Spinal cord (tissue), 10 donors: ENCODE data around the gene BNIP5. TPM values are rescaled to one million over a fixed set of nuclear protein-coding genes. Genes with fewer than 3 reads are reported as not detected.

Source experiments
- DNase-seq, 6 donors: peaks; one replicate each; pipeline versions ENCODE4 v3.0.0 to v3.0.0-alpha.2; 2013 to 2015; ENCODE audit warnings: low spot score in 6 of 6, low read depth in 4 of 6
- H3K27ac ChIP-seq: one replicate; pipeline ENCODE4 v1.5.1; 2013; ENCODE audit warnings: low read depth, low read length, control low read depth
- H3K27me3 ChIP-seq: one replicate; pipeline ENCODE4 v1.6.1; 2013; ENCODE audit warnings: low read length; ENCODE audit not compliant: control insufficient read depth, insufficient read depth
- H3K36me3 ChIP-seq: one replicate; pipeline ENCODE4 v1.6.1; 2013; ENCODE audit warnings: low read length; ENCODE audit not compliant: control insufficient read depth, insufficient read depth
- H3K4me1 ChIP-seq: one replicate; pipeline ENCODE4 v1.6.1; 2013; ENCODE audit warnings: low read length; ENCODE audit not compliant: control insufficient read depth, insufficient read depth
- H3K4me3 ChIP-seq: one replicate; pipeline ENCODE4 v1.5.1; 2013; ENCODE audit warnings: low read depth, low read length, control low read depth
- H3K9me3 ChIP-seq: one replicate; pipeline ENCODE4 v1.6.1; 2013; ENCODE audit warnings: low read length; ENCODE audit not compliant: control insufficient read depth, insufficient read depth
- WGBS: methylation state at CpG from one replicate; pipeline ENCODE4 v1.1.5; 2013; ENCODE audit warnings: missing lambda C conversion rate; ENCODE audit not compliant: insufficient coverage; 5-methylcytosine and 5-hydroxymethylcytosine counted together
- polyA plus RNA-seq, 2 donors: library from polyadenylated mRNA; unstranded; fragments of 120-200 nt; gene quantifications; one replicate each; pipeline ENCODE4 v1.2.1, GENCODE V29; 2013; ENCODE audit not compliant: insufficient read length in 2 of 2
- total RNA-seq, 2 donors: library from RNA; depleted of rRNA in 1 of 2; stranded (reverse); fragments of 120-200 nt in 1 of 2; fragments of >200 nt in 1 of 2; gene quantifications; one replicate each; pipeline versions ENCODE4 v1.2.3 to v1.2.4, GENCODE V29; 2013 to 2014
- donor health status: healthy.

BNIP5 gene
- total and polyA plus RNA-seq, 4 donors = under 0.01 to 0.06 (median 0.05) TPM; not detected in 1

GRCh38 chr6:36277946-36278470 lies 58.7 kb downstream of the BNIP5 start:
- H3K4me3 ChIP-seq = no peak overlapping the region
- no peaks in the 10 kb centered on the region for H3K36me3 ChIP-seq
- H3K4me1 ChIP-seq = no peaks in the 10 kb centered on the region
- WGBS = 100% methylated on average over 1 of the region's 2 CpGs
- no peaks in the 10 kb centered on the region for H3K27me3 ChIP-seq
- H3K9me3 ChIP-seq = no peaks in the 10 kb centered on the region
- no peak overlapping the region for H3K27ac ChIP-seq
- DNase-seq = no peak

DNA sequence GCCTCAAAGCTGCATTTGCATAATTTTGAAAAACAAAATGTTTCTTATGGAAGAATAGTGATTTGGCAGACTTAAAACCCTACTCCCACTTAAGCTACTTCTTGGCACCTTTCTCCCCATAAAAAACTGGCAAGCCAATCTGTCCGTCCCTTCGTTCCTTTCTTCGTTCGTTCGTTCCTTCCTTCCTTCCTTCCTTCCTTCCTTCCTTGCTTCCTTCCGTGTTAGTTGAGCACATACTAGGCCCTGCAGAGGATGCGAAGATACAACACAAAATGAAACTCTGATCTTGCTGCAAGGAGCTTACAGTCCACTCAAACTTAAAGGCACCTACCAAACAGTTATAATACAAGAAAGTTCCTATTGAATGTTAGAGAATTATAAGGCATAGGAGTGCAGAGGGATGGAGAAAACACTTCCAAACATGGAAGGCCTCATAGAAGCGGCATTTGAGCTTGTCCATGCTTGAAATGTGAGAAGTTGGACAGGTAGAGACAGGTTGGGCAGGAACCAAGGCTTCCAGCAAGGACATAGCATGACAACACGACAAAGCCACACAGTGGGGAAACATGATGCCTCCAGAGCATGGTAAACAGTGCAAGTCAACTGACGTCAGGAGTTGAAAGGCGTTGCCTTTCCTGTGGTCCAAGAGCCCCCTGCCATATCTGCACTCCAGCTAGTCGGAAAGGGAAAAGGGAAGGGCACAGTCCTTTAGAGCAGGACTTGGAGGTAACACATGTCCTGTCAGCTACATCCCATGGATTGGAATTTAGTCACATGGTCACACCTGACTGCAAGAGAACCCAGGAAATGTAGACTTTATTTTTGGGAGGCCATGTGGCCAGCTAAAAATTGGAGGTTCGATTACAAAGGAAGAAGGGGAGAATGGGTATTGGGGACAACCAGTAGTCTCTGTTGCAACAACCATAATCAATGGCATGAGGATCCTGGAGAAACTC lies 59.8 kb downstream of the BNIP5 start:
- H3K4me3 ChIP-seq = no peak overlapping the region
- no peaks in the 10 kb centered on the region for H3K4me1 ChIP-seq
- H3K9me3 ChIP-seq = no peaks in the 10 kb centered on the region
- no peak overlapping the region for H3K27ac ChIP-seq
- 84% methylated on average over 11 of the region's 13 CpGs for WGBS
- no peaks in the 10 kb centered on the region for H3K36me3 ChIP-seq
- DNase-seq = no peak
- no peaks in the 10 kb centered on the region for H3K27me3 ChIP-seq

- Histone ChIP-seq H3K4me1 (no peaks in the 10 kb centered on the region), H3K4me3 (no peak overlapping the region), H3K36me3 (no peaks in the 10 kb centered on the region), H3K27me3 (no peaks in the 10 kb centered on the region), H3K9me3 (no peaks in the 10 kb centered on the region), H3K27ac (no peak overlapping the region)
- DNase-seq = no peak
- WGBS = 49% methylated on average over 5 of the region's 15 CpGs
Observed at GRCh38 chr6:36273802-36274514, 62.7 kb downstream of the BNIP5 start.

- WGBS = no CpG with 5 or more reads among the region's 5 CpGs
- DNase-seq = no peak
- no peaks in the 10 kb centered on the region for H3K36me3 ChIP-seq
- no peaks in the 10 kb centered on the region for H3K27me3 ChIP-seq
- no peaks in the 10 kb centered on the region for H3K9me3 ChIP-seq
- H3K4me3 ChIP-seq = no peak overlapping the region
- H3K27ac ChIP-seq = no peak overlapping the region
- H3K4me1 ChIP-seq = no peaks in the 10 kb centered on the region
Observed at GRCh38 chr6:36273067-36273466, 63.6 kb downstream of the BNIP5 start.

GRCh38 chr6:36272234-36272633 lies 64.5 kb downstream of the BNIP5 start:
- no peak for DNase-seq
- no peaks in the 10 kb centered on the region for H3K27me3 ChIP-seq
- H3K4me3 ChIP-seq = no peak overlapping the region
- H3K4me1 ChIP-seq = no peaks in the 10 kb centered on the region
- 76% methylated on average over 8 of the region's 8 CpGs for WGBS
- no peaks in the 10 kb centered on the region for H3K9me3 ChIP-seq
- no peaks in the 10 kb centered on the region for H3K36me3 ChIP-seq
- no peak overlapping the region for H3K27ac ChIP-seq

- Histone ChIP-seq H3K9me3 (no peaks in the 10 kb centered on the region), H3K4me1 (no peaks in the 10 kb centered on the region), H3K4me3 (no peak within 1 kb of the TSS), H3K27ac (no peak within 1 kb of the TSS), H3K36me3 (no peaks in the 10 kb centered on the region), H3K27me3 (no peaks in the 10 kb centered on the region)
- DNase-seq = no peak
- WGBS = 78% methylated on average over 24 of the region's 32 CpGs
Observed at GRCh38 chr6:36269834-36270705, 66.6 kb downstream of the BNIP5 start, which contains the start of gene PNPLA1. Gene PNPLA1, plus strand, starts transcription at chr6:36270060. Its CDS starts 400 bp downstream, at chr6:36270460.

- WGBS = 87% methylated on average over 6 of the region's 12 CpGs
Observed at GRCh38 chr6:36268478-36269275, 68.0 kb downstream of the BNIP5 start.

GRCh38 chr6:36267731-36268477 lies 68.8 kb downstream of the BNIP5 start:
- no peaks in the 10 kb centered on the region for H3K27me3 ChIP-seq
- no peak for DNase-seq
- H3K9me3 ChIP-seq = no peaks in the 10 kb centered on the region
- H3K4me1 ChIP-seq = no peaks in the 10 kb centered on the region
- no peaks in the 10 kb centered on the region for H3K36me3 ChIP-seq
- no peak overlapping the region for H3K4me3 ChIP-seq
- H3K27ac ChIP-seq = no peak overlapping the region
- 89% methylated on average over 3 of the region's 4 CpGs for WGBS

More at GRCh38 chr6:36268478-36269275, 68.0 kb downstream of the BNIP5 start:
- DNase-seq = no peak
- Histone ChIP-seq H3K27ac (no peak overlapping the region), H3K27me3 (no peaks in the 10 kb centered on the region), H3K36me3 (no peaks in the 10 kb centered on the region), H3K4me3 (no peak overlapping the region), H3K9me3 (no peaks in the 10 kb centered on the region), H3K4me1 (no peaks in the 10 kb centered on the region)
